ENCODE results near the gene RASAL3. TPM values are rescaled to one million over a fixed set of nuclear protein-coding genes. Genes with fewer than 3 reads are reported as not detected.

Gene RASAL3
- total and polyA plus RNA-seq, 12 donors, result 0.19 to 6.6 (median 0.85) TPM

GRCh38 chr19:15433519-15434069 lies 30.8 kb downstream of the RASAL3 start:
- DNase-seq, result no peak
- 68 to 69% methylated on average over 8 of the region's 8 CpGs for WGBS, 2 donors
- H3K9me3 ChIP-seq, result no peaks in the 10 kb centered on the region
- TF ChIP-seq, protein P1, sequence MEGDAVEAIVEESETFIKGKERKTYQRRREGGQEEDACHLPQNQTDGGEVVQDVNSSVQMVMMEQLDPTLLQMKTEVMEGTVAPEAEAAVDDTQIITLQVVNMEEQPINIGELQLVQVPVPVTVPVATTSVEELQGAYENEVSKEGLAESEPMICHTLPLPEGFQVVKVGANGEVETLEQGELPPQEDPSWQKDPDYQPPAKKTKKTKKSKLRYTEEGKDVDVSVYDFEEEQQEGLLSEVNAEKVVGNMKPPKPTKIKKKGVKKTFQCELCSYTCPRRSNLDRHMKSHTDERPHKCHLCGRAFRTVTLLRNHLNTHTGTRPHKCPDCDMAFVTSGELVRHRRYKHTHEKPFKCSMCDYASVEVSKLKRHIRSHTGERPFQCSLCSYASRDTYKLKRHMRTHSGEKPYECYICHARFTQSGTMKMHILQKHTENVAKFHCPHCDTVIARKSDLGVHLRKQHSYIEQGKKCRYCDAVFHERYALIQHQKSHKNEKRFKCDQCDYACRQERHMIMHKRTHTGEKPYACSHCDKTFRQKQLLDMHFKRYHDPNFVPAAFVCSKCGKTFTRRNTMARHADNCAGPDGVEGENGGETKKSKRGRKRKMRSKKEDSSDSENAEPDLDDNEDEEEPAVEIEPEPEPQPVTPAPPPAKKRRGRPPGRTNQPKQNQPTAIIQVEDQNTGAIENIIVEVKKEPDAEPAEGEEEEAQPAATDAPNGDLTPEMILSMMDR (IDR thresholded peaks at IDR 0.05), result no peak
- ATAC-seq, result peak in 1 of 8 donors; percentile 12
- peaks cover 14 to 46% (median 35%) of the 10 kb centered on the region in 9 donors for H3K4me1 ChIP-seq
- H3K4me3 ChIP-seq, result peak overlapping the region in 9 of 10 donors; percentile 59 to 98 (median 83)
- no peaks in the 10 kb centered on the region for H3K27me3 ChIP-seq
- H3K27ac ChIP-seq, result peak overlapping the region; percentile 59 to 99 (median 96)
- intact Hi-C loops (cut with DNase I), result no loop called here
- H3K36me3 ChIP-seq, result peaks cover 0 to 14% (median 0%) of the 10 kb centered on the region in 9 donors

- intact Hi-C loops (cut with DNase I), result no loop called here
- TF ChIP-seq, protein P1 (IDR thresholded peaks at IDR 0.05), result no peak
- peaks cover 0 to 20% (median 3%) of the 10 kb centered on the region in 9 donors for H3K36me3 ChIP-seq
- H3K9me3 ChIP-seq, result no peaks in the 10 kb centered on the region
- DNase-seq, result peak; percentile 92 to 95
- H3K4me3 ChIP-seq, result peak overlapping the region; percentile 59 to 98 (median 82)
- H3K27ac ChIP-seq, result peak overlapping the region; percentile 59 to 99 (median 96)
- peak; percentile 89 to 95 (median 92) for ATAC-seq
- 0 to 1% methylated on average over 56 to 75 of the region's 75 CpGs for WGBS, 2 donors
- peaks cover 14 to 49% (median 37%) of the 10 kb centered on the region in 9 donors for H3K4me1 ChIP-seq
- no peaks in the 10 kb centered on the region for H3K27me3 ChIP-seq
These were observed 31.5 kb downstream of the RASAL3 start for GRCh38 chr19:15432629-15433518.

DNA sequence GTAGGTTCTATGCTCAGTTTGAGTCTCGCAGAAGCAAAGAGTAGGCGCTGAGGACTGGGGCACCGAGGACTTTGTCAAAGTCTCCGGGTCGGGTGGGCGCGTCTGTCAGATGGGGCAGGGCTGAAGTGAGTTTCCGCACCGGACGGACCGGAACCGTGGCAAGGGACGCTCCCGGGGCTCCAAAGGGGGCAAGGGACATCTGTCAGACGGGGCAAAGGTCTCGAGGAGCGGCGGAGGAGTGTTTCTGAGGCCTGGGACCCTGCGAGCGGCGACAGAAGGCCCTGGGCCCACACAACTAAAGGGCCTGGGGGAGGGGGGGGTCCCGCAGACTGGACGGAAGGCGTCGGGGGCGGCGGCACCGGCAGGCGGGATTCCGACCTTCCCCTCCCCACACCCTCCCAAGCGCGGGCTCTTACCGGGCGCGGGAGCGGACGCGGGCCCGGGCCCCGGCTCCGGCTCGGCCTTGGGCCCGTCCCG lies 32.3 kb downstream of the RASAL3 start:
- H3K9me3 ChIP-seq, result no peaks in the 10 kb centered on the region
- peak overlapping the region in 9 of 10 donors; percentile 47 to 87 (median 74) for H3K27ac ChIP-seq
- WGBS, 2 donors, result 0 to 1% methylated on average over 20 to 44 of the region's 44 CpGs
- TF ChIP-seq, protein P1 (IDR thresholded peaks at IDR 0.05), result no peak
- DNase-seq (no peak), ATAC-seq (no peak)
- H3K4me3 ChIP-seq, result peak overlapping the region; percentile 70 to 93 (median 79)
- peaks cover 14 to 49% (median 37%) of the 10 kb centered on the region in 9 donors for H3K4me1 ChIP-seq
- H3K36me3 ChIP-seq, result peaks cover 0 to 28% (median 11%) of the 10 kb centered on the region in 9 donors
- intact Hi-C loops (cut with DNase I), result no loop called here
- no peaks in the 10 kb centered on the region for H3K27me3 ChIP-seq

- H3K27me3 ChIP-seq, result no peaks in the 10 kb centered on the region
- intact Hi-C loops (cut with DNase I), result no loop called here
- peaks cover 0 to 34% (median 11%) of the 10 kb centered on the region in 9 donors for H3K36me3 ChIP-seq
- peak overlapping the region in 7 of 10 donors; percentile 47 to 87 (median 75) for H3K27ac ChIP-seq
- no peaks in the 10 kb centered on the region for H3K9me3 ChIP-seq
- ATAC-seq (no peak), DNase-seq (no peak)
- TF ChIP-seq, protein P1 (IDR thresholded peaks at IDR 0.05), result no peak
- H3K4me3 ChIP-seq, result peak overlapping the region; percentile 70 to 93 (median 79)
- 12 to 18% methylated on average over 7 of the region's 7 CpGs for WGBS, 2 donors
- H3K4me1 ChIP-seq, result peaks cover 14 to 49% (median 37%) of the 10 kb centered on the region in 9 donors
These were observed 32.8 kb downstream of the RASAL3 start for GRCh38 chr19:15431396-15432017.

Measured in heart right ventricle (tissue), 16 donors.